ENCODE measurements around the gene KIF2A. TPM values are rescaled to one million over a fixed set of nuclear protein-coding genes. Genes with fewer than 3 reads are reported as not detected.

The KIF2A gene
- total and polyA plus RNA-seq, 9 of the 15 experiments (the other 6 are each of a cell fraction or from before 2014, with no cell fraction given), result 42.6 to 126 (median 77.6) TPM

DNA sequence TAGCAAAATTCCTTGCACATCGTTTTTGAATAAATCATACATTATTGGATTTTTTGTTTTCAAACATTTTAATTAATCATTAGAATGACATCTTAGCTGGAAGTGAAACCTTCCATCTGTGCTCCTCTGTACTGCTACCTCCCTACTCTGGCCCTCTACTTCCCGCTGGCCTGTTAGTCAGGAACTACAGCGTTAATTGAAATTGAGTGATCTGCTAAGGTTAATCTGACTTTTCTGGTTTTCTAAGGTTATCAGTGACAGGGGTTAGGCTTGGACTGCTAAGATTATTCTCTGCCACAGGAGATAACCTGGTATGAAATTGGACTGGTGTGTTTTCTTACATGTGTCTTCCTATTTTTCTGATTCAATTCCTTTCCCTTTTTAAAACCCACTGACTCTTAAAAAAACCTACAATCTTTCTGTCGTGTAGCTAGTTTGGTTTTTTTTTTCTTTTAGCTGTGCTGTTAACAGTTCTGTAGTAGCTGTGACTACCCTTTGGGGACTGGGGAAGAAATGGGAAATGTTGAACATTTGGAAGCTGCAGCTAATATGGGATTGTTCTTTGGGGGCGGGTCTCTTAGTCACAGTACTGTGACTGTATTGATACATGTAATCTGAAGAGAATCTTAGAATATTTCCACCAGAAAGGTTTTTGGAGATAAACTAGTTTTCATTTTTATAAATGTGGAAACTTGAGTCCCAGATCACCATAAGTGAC lies 4.6 kb downstream of the KIF2A start (continued):
- TF ChIP-seq XRCC5 (IDR thresholded peaks at IDR 0.05; ENCODE audit: low read depth, low read length), result no peak
- TF ChIP-seq CAMTA2 (CRISPR knock-in tag; conservative IDR thresholded peaks at IDR 0.05), result no peak
- TF ChIP-seq, protein P1, sequence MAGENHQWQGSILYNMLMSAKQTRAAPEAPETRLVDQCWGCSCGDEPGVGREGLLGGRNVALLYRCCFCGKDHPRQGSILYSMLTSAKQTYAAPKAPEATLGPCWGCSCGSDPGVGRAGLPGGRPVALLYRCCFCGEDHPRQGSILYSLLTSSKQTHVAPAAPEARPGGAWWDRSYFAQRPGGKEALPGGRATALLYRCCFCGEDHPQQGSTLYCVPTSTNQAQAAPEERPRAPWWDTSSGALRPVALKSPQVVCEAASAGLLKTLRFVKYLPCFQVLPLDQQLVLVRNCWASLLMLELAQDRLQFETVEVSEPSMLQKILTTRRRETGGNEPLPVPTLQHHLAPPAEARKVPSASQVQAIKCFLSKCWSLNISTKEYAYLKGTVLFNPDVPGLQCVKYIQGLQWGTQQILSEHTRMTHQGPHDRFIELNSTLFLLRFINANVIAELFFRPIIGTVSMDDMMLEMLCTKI (IDR thresholded peaks at IDR 0.05; ENCODE audit: partially characterized antibody), result no peak
- TF ChIP-seq ZNF707 (CRISPR knock-in tag; conservative IDR thresholded peaks at IDR 0.05), result no peak
- TF ChIP-seq NR3C1 (CRISPR knock-in tag; IDR thresholded peaks at IDR 0.05), result no peak
- no peak for TF ChIP-seq EWSR1 (IDR thresholded peaks at IDR 0.05; ENCODE audit: borderline replicate concordance, low read depth, partially characterized antibody)
- TF ChIP-seq, protein P2, sequence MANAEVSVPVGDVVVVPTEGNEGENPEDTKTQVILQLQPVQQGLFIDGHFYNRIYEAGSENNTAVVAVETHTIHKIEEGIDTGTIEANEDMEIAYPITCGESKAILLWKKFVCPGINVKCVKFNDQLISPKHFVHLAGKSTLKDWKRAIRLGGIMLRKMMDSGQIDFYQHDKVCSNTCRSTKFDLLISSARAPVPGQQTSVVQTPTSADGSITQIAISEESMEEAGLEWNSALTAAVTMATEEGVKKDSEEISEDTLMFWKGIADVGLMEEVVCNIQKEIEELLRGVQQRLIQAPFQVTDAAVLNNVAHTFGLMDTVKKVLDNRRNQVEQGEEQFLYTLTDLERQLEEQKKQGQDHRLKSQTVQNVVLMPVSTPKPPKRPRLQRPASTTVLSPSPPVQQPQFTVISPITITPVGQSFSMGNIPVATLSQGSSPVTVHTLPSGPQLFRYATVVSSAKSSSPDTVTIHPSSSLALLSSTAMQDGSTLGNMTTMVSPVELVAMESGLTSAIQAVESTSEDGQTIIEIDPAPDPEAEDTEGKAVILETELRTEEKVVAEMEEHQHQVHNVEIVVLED (CRISPR knock-in tag; IDR thresholded peaks at IDR 0.05), result no peak
- TF ChIP-seq HDAC8 (tag; IDR thresholded peaks at IDR 0.05), result no peak
- TF ChIP-seq YBX1 (IDR thresholded peaks at IDR 0.05), result no peak
- TF ChIP-seq POLR2G (IDR thresholded peaks at IDR 0.05; ENCODE audit: low read depth, low read length), result no peak
- TF ChIP-seq SNRNP70 (optimal IDR thresholded peaks at IDR 0.05; ENCODE audit: low read depth, low read length), result no peak
- TF ChIP-seq XRCC4 (IDR thresholded peaks at IDR 0.05; ENCODE audit: extremely low read depth, insufficient read depth, insufficient read length), result no peak
- TF ChIP-seq GTF2E2 (tag; IDR thresholded peaks at IDR 0.05), result no peak
- TF ChIP-seq NFYB (IDR thresholded peaks at IDR 0.05; ENCODE audit: extremely low read depth, insufficient read length), result no peak
- no peak for TF ChIP-seq FOS (IDR thresholded peaks at IDR 0.05; ENCODE audit: extremely low read depth, insufficient read length)
- peak; percentile 65; the same call in 1 of the 2 replicates for TF ChIP-seq EP300 (IDR thresholded peaks at IDR 0.05; ENCODE audit: low read length)
- peak; percentile 41; the same call in 1 of the 2 replicates for TF ChIP-seq GATA2 (CRISPR knock-in tag; IDR thresholded peaks at IDR 0.05)
- TF ChIP-seq NFRKB (IDR thresholded peaks at IDR 0.05; ENCODE audit: low read depth), result no peak
- TF ChIP-seq NR2C2 (CRISPR knock-in tag; IDR thresholded peaks at IDR 0.05), result no peak
- TF ChIP-seq NR2C2 (tag; IDR thresholded peaks at IDR 0.05), result no peak
- TF ChIP-seq, protein P3, sequence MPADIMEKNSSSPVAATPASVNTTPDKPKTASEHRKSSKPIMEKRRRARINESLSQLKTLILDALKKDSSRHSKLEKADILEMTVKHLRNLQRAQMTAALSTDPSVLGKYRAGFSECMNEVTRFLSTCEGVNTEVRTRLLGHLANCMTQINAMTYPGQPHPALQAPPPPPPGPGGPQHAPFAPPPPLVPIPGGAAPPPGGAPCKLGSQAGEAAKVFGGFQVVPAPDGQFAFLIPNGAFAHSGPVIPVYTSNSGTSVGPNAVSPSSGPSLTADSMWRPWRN (IDR thresholded peaks at IDR 0.05; ENCODE audit: low read depth), result no peak
- no peak for TF ChIP-seq TCF7L2 (IDR thresholded peaks at IDR 0.05; ENCODE audit: low read depth, low read length)
- TF ChIP-seq, protein P4, sequence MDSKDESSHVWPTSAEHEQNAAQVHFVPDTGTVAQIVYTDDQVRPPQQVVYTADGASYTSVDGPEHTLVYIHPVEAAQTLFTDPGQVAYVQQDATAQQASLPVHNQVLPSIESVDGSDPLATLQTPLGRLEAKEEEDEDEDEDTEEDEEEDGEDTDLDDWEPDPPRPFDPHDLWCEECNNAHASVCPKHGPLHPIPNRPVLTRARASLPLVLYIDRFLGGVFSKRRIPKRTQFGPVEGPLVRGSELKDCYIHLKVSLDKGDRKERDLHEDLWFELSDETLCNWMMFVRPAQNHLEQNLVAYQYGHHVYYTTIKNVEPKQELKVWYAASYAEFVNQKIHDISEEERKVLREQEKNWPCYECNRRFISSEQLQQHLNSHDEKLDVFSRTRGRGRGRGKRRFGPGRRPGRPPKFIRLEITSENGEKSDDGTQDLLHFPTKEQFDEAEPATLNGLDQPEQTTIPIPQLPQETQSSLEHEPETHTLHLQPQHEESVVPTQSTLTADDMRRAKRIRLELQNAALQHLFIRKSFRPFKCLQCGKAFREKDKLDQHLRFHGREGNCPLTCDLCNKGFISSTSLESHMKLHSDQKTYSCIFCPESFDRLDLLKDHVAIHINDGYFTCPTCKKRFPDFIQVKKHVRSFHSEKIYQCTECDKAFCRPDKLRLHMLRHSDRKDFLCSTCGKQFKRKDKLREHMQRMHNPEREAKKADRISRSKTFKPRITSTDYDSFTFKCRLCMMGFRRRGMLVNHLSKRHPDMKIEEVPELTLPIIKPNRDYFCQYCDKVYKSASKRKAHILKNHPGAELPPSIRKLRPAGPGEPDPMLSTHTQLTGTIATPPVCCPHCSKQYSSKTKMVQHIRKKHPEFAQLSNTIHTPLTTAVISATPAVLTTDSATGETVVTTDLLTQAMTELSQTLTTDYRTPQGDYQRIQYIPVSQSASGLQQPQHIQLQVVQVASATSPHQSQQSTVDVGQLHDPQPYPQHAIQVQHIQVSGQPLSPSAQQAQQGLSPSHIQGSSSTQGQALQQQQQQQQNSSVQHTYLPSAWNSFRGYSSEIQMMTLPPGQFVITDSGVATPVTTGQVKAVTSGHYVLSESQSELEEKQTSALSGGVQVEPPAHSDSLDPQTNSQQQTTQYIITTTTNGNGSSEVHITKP (IDR thresholded peaks at IDR 0.05; ENCODE audit: partially characterized antibody), result no peak
